HUES48 (cell line): Measurements from ENCODE around the gene GAS7.
A peak's percentile ranks its signal among the peaks of the same experiment; 100 is the strongest.

Experiments used
- H3K27ac ChIP-seq: one replicate; pipeline ENCODE4 v1.7.0; 2013; ENCODE audit warnings: low read depth, low read length, inconsistent platforms
- H3K27me3 ChIP-seq: 2 replicates; pipeline ENCODE4 v1.6.1; 2013; ENCODE audit warnings: mild to moderate bottlenecking, low read length; ENCODE audit not compliant: control insufficient read depth, insufficient read depth
- H3K36me3 ChIP-seq: 2 replicates; pipeline ENCODE4 v1.6.1; 2013; ENCODE audit warnings: low read length; ENCODE audit not compliant: control insufficient read depth, insufficient read depth
- H3K4me1 ChIP-seq: 2 replicates; pipeline ENCODE4 v1.6.1; 2013; ENCODE audit warnings: mild to moderate bottlenecking, low read length; ENCODE audit not compliant: control insufficient read depth, insufficient read depth
- H3K4me3 ChIP-seq: 2 replicates; pipeline ENCODE4 v1.5.1; 2013; ENCODE audit warnings: mild to moderate bottlenecking, low read depth, low read length
- H3K9ac ChIP-seq: 2 replicates; pipeline ENCODE4 v1.6.1; 2013; ENCODE audit warnings: mild to moderate bottlenecking, low read depth, low read length, moderate library complexity
- H3K9me3 ChIP-seq: 2 replicates; pipeline ENCODE4 v1.6.1; 2013; ENCODE audit warnings: low read length; ENCODE audit not compliant: control insufficient read depth, insufficient read depth

The GAS7 gene

DNA sequence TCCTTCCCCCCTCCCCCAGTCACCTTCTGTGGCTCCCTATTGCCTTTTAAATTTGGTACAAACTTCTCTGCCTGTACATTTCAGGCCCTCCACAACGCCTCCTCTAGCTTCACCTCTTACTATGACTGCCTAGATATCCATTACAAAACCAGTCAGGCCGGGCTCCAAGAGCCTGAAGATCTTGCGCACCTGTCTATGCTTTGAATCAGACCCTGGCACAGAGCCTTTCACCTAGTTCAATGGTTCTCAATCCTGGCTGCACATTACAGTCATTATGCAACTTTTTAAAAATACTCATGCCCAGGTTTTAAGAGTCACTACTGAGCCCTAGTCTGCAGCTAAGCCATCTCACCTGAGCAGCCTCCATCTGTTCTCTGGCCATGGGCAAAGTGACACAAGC, 1.6 kb upstream of the GAS7 start:
- H3K27me3 ChIP-seq: peaks cover 38% of the 10 kb centered on the region
- H3K36me3 ChIP-seq: no peaks in the 10 kb centered on the region
- peaks cover 10% of the 10 kb centered on the region for H3K9me3 ChIP-seq
- H3K4me3 ChIP-seq: no peak overlapping the region
- no peak overlapping the region for H3K9ac ChIP-seq
- H3K4me1 ChIP-seq: no peaks in the 10 kb centered on the region
- no peak overlapping the region for H3K27ac ChIP-seq

DNA sequence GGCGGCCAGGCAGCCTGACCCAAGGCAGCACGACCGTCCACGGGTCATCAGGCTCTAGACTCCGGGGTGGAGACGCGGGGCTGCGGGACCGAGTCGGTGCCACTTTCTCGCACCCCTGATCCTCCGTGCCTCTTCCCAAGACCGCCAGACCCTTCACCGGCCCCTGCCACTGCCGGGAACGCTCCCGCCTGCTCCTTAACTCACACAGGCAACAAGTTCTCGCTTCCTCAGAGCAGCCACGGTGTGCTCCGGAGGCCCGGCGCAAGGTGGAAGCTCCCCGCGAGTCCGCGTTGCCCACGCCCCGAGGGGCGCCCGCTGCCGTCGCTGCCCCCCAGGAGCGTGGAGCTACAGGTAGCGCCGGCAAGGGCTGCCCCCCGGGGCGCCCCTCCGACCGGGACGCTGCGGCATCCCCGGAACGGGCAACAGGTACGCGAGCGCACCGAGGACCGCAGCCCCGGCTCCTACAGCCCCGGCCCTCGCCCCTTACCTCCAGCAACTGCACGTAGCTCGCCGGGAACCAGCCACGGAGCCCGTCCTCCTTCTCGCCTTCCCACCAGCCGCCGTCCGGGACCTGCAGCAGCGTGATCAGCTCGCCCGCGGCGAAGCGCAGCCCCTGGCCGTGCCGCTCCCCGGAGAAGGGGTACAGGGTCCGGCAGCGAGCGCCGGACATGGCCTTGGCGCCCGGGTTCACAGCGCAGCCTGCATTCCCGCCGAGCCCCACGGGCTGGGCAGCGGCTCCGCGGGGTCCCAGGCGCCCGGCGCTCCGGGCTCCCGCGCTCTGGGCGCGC, 491 bp downstream of the GAS7 start:
- Histone ChIP-seq H3K4me3 (peak overlapping the region; percentile 72), H3K27me3 (peaks cover 38% of the 10 kb centered on the region), H3K36me3 (no peaks in the 10 kb centered on the region), H3K9me3 (peaks cover 8% of the 10 kb centered on the region; the same call in 1 of the 2 replicates), H3K9ac (no peak overlapping the region), H3K27ac (no peak overlapping the region), H3K4me1 (no peaks in the 10 kb centered on the region)

DNA sequence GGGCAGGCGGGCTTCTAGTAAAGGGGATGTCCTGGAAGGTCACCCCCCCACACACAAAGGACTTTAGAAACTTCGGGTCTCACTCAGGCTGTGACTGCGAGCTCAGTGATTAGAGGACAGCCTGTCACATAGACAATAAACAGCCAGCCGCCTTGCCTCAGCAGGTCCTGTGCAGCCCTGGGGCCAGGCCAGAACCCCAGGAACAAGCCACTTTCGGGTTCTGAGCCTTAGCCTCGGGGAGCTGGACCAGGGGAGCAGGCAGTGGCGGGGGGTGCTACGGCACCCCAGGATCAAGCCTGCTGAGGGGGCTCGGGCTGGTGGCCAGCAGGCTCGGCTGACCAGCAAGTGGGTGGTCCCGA, 1.1 kb downstream of the GAS7 start:
- Histone ChIP-seq H3K9me3 (peaks cover 8% of the 10 kb centered on the region; the same call in 1 of the 2 replicates), H3K36me3 (no peaks in the 10 kb centered on the region), H3K27me3 (peaks cover 38% of the 10 kb centered on the region), H3K4me1 (no peaks in the 10 kb centered on the region), H3K4me3 (peak overlapping the region; percentile 72; the same call in 1 of the 2 replicates), H3K27ac (no peak overlapping the region), H3K9ac (no peak overlapping the region)

DNA sequence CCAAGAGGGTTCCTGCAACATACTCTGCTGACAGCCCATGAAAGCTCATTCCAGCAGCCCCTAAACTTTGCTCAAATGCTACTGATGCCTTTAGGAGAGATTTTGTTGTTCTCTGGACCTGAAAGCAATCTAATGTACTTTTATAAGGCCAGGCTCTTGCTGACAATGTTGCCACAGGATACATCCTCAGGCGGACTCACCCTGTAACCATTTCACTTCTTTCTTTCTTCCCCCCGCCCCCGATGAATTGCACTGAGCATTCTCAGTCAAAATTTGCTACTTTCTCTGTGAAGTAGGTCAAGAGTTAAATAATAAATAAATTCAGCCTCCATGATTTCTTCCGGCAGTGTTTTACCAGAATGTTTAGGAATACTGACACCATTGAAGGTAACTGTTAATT, 1.5 kb downstream of the GAS7 start:
- no peak overlapping the region for H3K4me3 ChIP-seq
- H3K27me3 ChIP-seq: peaks cover 38% of the 10 kb centered on the region

DNA sequence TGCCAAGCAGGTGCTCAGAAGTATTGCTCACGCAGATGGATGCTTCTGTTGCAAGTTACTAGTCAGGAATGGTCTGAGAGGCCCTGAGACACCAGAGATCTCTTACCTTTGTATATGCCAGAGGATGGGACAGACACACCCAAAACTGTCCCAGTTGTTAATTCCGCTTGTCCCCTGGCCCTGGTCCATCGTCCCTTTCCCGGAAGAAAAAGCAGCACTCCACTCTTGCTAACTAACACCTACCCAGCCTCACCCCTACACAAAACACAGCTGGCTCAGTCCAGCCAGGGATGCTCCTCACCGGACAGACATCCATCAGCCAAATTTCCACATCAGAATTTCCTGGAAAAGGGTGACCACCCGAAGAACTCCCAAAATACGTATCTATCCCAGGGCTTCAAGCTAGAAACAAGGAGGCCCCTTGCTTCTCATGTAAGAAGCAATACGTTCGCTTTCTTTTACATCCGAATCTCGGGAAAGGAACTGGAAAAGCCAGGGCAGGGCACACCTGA, 2.0 kb downstream of the GAS7 start:
- no peaks in the 10 kb centered on the region for H3K36me3 ChIP-seq
- no peaks in the 10 kb centered on the region for H3K4me1 ChIP-seq
- peaks cover 8% of the 10 kb centered on the region; the same call in 1 of the 2 replicates for H3K9me3 ChIP-seq
- peaks cover 38% of the 10 kb centered on the region for H3K27me3 ChIP-seq
- H3K9ac ChIP-seq: no peak overlapping the region
- H3K4me3 ChIP-seq: no peak overlapping the region
- no peak overlapping the region for H3K27ac ChIP-seq

More for the DNA sequence above, 1.5 kb downstream of the GAS7 start:
- H3K9ac ChIP-seq: no peak overlapping the region
- H3K4me1 ChIP-seq: no peaks in the 10 kb centered on the region
- peaks cover 8% of the 10 kb centered on the region; the same call in 1 of the 2 replicates for H3K9me3 ChIP-seq
- H3K36me3 ChIP-seq: no peaks in the 10 kb centered on the region
- H3K27ac ChIP-seq: no peak overlapping the region

DNA sequence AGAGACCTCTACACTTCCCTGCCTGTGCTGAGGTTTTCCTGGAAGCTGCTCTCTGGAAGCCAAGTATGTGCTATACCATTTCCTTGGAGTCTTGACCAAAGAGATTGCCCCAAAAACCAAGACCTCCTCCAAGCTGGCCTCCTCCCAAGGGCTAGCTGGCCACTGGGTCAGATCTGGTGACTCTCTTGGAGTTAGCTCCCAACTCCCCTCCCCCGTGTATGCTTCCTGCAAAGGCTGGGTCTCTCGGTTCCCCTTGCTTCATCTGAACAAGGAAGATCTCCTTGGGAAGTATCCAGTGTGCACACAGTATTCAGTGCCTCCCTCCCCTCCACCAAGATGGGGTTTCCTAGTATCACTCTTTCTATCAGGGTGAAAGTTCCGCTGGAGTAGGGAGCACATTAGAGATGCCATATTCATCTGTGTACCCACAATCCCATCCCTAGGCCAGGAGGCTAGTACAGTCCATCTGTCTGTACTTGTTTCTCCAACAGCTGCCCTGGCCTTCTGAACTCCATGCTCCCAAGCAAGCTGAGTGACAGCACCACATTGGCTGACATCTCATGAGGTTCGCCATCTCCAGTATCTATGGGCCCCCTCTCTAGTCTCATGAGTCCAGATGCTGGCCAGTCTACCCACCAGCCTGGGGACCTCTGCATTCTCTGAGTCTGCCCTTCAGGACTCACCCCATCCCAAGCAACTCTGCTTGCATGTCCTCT, 3.2 kb downstream of the GAS7 start:
- peaks cover 33% of the 10 kb centered on the region for H3K27me3 ChIP-seq
- H3K4me3 ChIP-seq: no peak overlapping the region
- H3K27ac ChIP-seq: no peak overlapping the region
- no peaks in the 10 kb centered on the region for H3K36me3 ChIP-seq
- H3K4me1 ChIP-seq: no peaks in the 10 kb centered on the region
- H3K9me3 ChIP-seq: peaks cover 8% of the 10 kb centered on the region; the same call in 1 of the 2 replicates
- H3K9ac ChIP-seq: no peak overlapping the region

DNA sequence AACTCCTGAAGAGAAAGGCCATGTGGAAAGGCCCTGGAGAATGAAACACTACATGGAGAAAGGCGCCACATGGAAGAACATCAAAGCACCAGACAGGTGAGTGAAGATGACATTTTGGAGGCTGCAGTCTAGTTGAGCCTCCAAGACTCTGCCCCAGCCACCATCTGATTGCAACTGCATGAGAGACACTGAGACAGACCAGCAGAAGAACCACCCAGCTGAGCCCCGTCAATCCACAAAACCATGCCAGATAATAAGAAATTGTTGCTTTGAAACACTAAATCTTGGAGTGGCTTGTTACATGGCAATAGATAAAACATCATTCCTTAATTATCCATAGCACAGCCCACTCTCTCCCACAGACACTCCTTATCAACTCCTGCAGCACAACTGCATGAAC, 4.8 kb downstream of the GAS7 start:
- H3K4me1 ChIP-seq: no peaks in the 10 kb centered on the region
- peaks cover 8% of the 10 kb centered on the region; the same call in 1 of the 2 replicates for H3K9me3 ChIP-seq
- no peak overlapping the region for H3K4me3 ChIP-seq
- H3K27ac ChIP-seq: no peak overlapping the region
- no peak overlapping the region for H3K9ac ChIP-seq
- peaks cover 25% of the 10 kb centered on the region for H3K27me3 ChIP-seq
- no peaks in the 10 kb centered on the region for H3K36me3 ChIP-seq

DNA sequence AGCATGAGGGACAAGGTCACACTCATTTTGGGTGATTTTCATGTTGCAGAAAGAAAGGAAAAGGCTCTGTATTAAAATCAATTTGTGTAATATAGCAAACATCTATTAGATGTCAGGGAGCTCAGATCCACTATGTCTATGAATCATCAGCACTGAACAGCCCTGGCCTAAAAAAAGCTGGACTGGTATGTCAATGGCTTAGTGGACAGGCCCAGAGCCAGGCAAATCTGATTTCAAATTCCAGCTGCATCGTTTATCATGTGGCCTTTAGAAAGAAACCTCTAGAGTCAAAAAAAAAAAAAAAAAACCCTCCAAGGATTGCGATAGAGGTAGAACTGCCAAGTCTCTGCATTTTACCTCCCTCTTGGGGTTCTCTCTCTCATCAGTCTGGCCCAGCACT, 5.4 kb downstream of the GAS7 start:
- H3K9ac ChIP-seq: no peak overlapping the region
- H3K36me3 ChIP-seq: no peaks in the 10 kb centered on the region
- H3K4me1 ChIP-seq: no peaks in the 10 kb centered on the region
- H3K27ac ChIP-seq: no peak overlapping the region
- peaks cover 21% of the 10 kb centered on the region for H3K27me3 ChIP-seq
- H3K4me3 ChIP-seq: no peak overlapping the region
- peaks cover 8% of the 10 kb centered on the region; the same call in 1 of the 2 replicates for H3K9me3 ChIP-seq

DNA sequence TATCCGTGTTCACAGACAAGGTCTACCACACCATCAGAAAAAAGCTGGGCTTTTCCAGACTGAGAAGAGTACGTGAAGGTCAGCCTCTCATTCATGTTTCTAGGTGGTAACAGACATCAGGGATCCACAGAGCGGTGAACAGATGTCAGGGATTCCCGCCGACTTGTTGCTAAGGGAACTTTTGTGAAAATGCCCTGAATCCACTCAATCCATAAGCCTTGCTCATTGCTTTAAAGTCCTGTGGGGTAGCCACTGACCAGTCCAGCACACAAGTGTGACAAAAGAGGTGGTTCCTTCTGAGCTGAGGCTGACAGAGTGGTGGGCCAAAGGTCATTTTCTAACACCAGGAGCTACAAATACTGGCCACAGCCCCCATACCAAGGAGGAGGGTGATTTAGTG, 5.9 kb downstream of the GAS7 start:
- H3K27me3 ChIP-seq: peaks cover 16% of the 10 kb centered on the region
- H3K4me3 ChIP-seq: no peak overlapping the region
- H3K9me3 ChIP-seq: peaks cover 8% of the 10 kb centered on the region; the same call in 1 of the 2 replicates
- H3K9ac ChIP-seq: no peak overlapping the region
- no peaks in the 10 kb centered on the region for H3K36me3 ChIP-seq
- H3K4me1 ChIP-seq: no peaks in the 10 kb centered on the region
- no peak overlapping the region for H3K27ac ChIP-seq

DNA sequence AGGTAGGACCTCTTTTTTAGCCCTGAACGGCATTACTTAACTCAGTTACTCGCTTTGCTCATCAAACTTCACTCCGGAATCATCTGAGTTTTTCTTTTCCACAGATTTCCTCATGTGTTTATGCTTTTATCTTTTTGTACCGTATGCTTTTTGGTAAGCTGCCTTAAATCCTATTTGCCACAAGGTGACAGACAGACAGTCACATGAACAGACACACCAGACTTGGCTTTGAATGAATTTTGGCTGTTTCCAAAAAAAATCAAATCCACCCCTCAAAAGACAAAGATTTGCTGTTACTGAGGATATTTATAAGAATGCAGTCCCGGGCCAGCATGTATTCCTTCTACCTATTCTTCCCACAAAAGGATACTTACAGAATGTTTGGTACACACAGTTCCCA, 10.9 kb downstream of the GAS7 start:
- H3K4me1 ChIP-seq: peaks cover 10% of the 10 kb centered on the region
- no peaks in the 10 kb centered on the region for H3K9me3 ChIP-seq
- H3K9ac ChIP-seq: no peak overlapping the region
- no peak overlapping the region for H3K4me3 ChIP-seq
- no peaks in the 10 kb centered on the region for H3K27me3 ChIP-seq
- no peak overlapping the region for H3K27ac ChIP-seq
- H3K36me3 ChIP-seq: no peaks in the 10 kb centered on the region
